GM23338 (cell line): Measurements from ENCODE around the gene PARVB. TPM values are rescaled to one million over a fixed set of nuclear protein-coding genes. Genes with fewer than 3 reads are reported as not detected.

Experiments used
- ATAC-seq: fragments of 200-7000 bp; cut with Tn5 transposase; 3 replicates; pipeline ENCODE4 v1.9.1; 2020
- DNase-seq: peaks from one replicate; pipeline ENCODE4 v3.0.0-alpha.2; 2015; ENCODE audit warnings: low spot score
- H2AFZ ChIP-seq: fragments of 200-600 bp; sonication (generic); 2 replicates; pipeline ENCODE4 v1.8.0; 2016; ENCODE audit warnings: antibody characterized with exemption, mild to moderate bottlenecking, moderate library complexity
- H3F3A ChIP-seq: fragments of 200-600 bp; sonication (generic); replicated peaks from 2 replicates; pipeline ENCODE4 v1.8.0; 2017; ENCODE audit warnings: antibody characterized with exemption, mixed run types, low read depth
- H3K27ac ChIP-seq: fragments of 200-600 bp; sonication (generic); 2 replicates; pipeline ENCODE4 v1.6.1; 2016; ENCODE audit warnings: low read depth
- H3K27me3 ChIP-seq: fragments of 200-600 bp; sonication (generic); 2 replicates; pipeline ENCODE4 v1.8.0; 2016; ENCODE audit warnings: mild to moderate bottlenecking, mixed run types, moderate library complexity; ENCODE audit not compliant: insufficient read depth
- H3K36me3 ChIP-seq: fragments of 200-600 bp; sonication (generic); 2 replicates; pipeline ENCODE4 v1.8.0; 2016; ENCODE audit warnings: mild to moderate bottlenecking; ENCODE audit not compliant: insufficient read depth
- H3K4me1 ChIP-seq: fragments of 200-600 bp; sonication (generic); 2 replicates; pipeline ENCODE4 v1.8.0; 2016; ENCODE audit warnings: mild to moderate bottlenecking, moderate library complexity; ENCODE audit not compliant: insufficient read depth
- H3K4me2 ChIP-seq: fragments of 200-600 bp; sonication (generic); 2 replicates; pipeline ENCODE4 v1.7.1; 2017; ENCODE audit warnings: mixed run types
- H3K4me3 ChIP-seq: fragments of 200-600 bp; sonication (generic); 2 replicates; pipeline ENCODE4 v1.6.1; 2016; ENCODE audit warnings: mixed run types
- H3K79me2 ChIP-seq: fragments of 200-600 bp; sonication (generic); replicated peaks from 2 replicates; pipeline ENCODE4 v1.8.0; 2017; ENCODE audit warnings: mild to moderate bottlenecking; ENCODE audit not compliant: insufficient read depth
- H3K9me2 ChIP-seq: fragments of 200-600 bp; sonication (generic); 2 replicates; pipeline ENCODE4 v1.8.0; 2017; ENCODE audit not compliant: insufficient read depth
- H4K20me1 ChIP-seq: fragments of 200-600 bp; sonication (generic); replicated peaks from 2 replicates; pipeline ENCODE4 v1.8.0; 2017; ENCODE audit warnings: mild to moderate bottlenecking; ENCODE audit not compliant: insufficient read depth
- H3K27ac Mint-ChIP-seq: 2 replicates; pipeline ENCODE4 v1.8.0; 2020; ENCODE audit warnings: inconsistent platforms, mild to moderate bottlenecking, moderate library complexity, mixed read lengths
- H3K27me3 Mint-ChIP-seq: 3 replicates; pipeline ENCODE4 v1.8.0; 2022; ENCODE audit warnings: low read depth, mild to moderate bottlenecking, moderate library complexity, mixed read lengths, inconsistent platforms; ENCODE audit not compliant: insufficient read depth, poor library complexity
- H3K36me3 Mint-ChIP-seq: 3 replicates; pipeline ENCODE4 v1.8.0; 2021; ENCODE audit warnings: low read depth, mild to moderate bottlenecking, inconsistent platforms, moderate library complexity, mixed read lengths
- H3K4me1 Mint-ChIP-seq: 3 replicates; pipeline ENCODE4 v1.8.0; 2020; ENCODE audit warnings: mild to moderate bottlenecking, inconsistent platforms, mixed read lengths
- H3K4me3 Mint-ChIP-seq: 3 replicates; pipeline ENCODE4 v1.8.0; 2021; ENCODE audit warnings: moderate library complexity, mild to moderate bottlenecking, inconsistent platforms, mixed read lengths
- H3K9me3 Mint-ChIP-seq: 3 replicates; pipeline ENCODE4 v1.8.0; 2020; ENCODE audit warnings: moderate library complexity, mild to moderate bottlenecking, inconsistent platforms, mixed read lengths
- CREB1 ChIP-seq: fragments of 250-450 bp; sonication (Bioruptor Pico); IDR thresholded peaks from 2 replicates; pipeline ENCODE4 v1.5.0; 2020; ENCODE audit warnings: low read depth, mild to moderate bottlenecking, moderate library complexity
- CTCF ChIP-seq, 2 experiments: fragments of 200-600 bp in 1 of 2; sonication (generic) in 1 of 2; conservative IDR thresholded peaks; 2 replicates each; pipeline versions ENCODE4 v1.5.1 to v1.6.1; 2016 to 2017; ENCODE audit warnings: antibody characterized with exemption in 2 of 2, low read depth in 2 of 2, mild to moderate bottlenecking in 2 of 2, moderate library complexity in 1 of 2
- ETS1 ChIP-seq: IDR thresholded peaks from 2 replicates; pipeline ENCODE4 v1.6.1; 2016; ENCODE audit warnings: antibody characterized with exemption
- EZH2 ChIP-seq: fragments of 200-600 bp; sonication (generic); IDR thresholded peaks from one replicate; pipeline ENCODE4 v1.8.0; 2017; ENCODE audit warnings: antibody characterized with exemption, mild to moderate bottlenecking, low read depth; ENCODE audit not compliant: unreplicated experiment
- EZH2phosphoT487 ChIP-seq: fragments of 200-600 bp; sonication (generic); IDR thresholded peaks from one replicate; pipeline ENCODE4 v1.8.1; 2018; ENCODE audit warnings: antibody characterized with exemption; ENCODE audit not compliant: unreplicated experiment
- JUNB ChIP-seq: IDR thresholded peaks from one replicate; pipeline ENCODE4 v1.6.1; 2016; ENCODE audit warnings: antibody characterized with exemption; ENCODE audit not compliant: unreplicated experiment
- NANOG ChIP-seq: IDR thresholded peaks from 2 replicates; pipeline ENCODE4 v1.6.1; 2016; ENCODE audit warnings: antibody characterized with exemption, borderline replicate concordance
- POLR2AphosphoS5 ChIP-seq: IDR thresholded peaks from 2 replicates; pipeline ENCODE4 v1.6.1; 2016; ENCODE audit warnings: antibody characterized with exemption, low read depth
- REST ChIP-seq: IDR thresholded peaks from one replicate; pipeline ENCODE4 v1.6.1; 2018; ENCODE audit warnings: antibody characterized with exemption; ENCODE audit not compliant: unreplicated experiment
- STAT1 ChIP-seq: IDR thresholded peaks from one replicate; pipeline ENCODE4 v1.6.1; 2016; ENCODE audit warnings: antibody characterized with exemption; ENCODE audit not compliant: unreplicated experiment
- ZNF114 ChIP-seq: fragments of 250-450 bp; sonication (Bioruptor Pico); IDR thresholded peaks from 2 replicates; pipeline ENCODE4 v1.5.0; 2020; ENCODE audit warnings: mild to moderate bottlenecking, moderate library complexity
- ZNF331 ChIP-seq: fragments of 250-450 bp; sonication (Bioruptor Pico); IDR thresholded peaks from 2 replicates; pipeline ENCODE4 v1.5.0; 2020; ENCODE audit warnings: low read depth, mild to moderate bottlenecking, moderate library complexity
- ZNF462 ChIP-seq: fragments of 250-450 bp; sonication (Bioruptor Pico); IDR thresholded peaks from 2 replicates; pipeline ENCODE4 v1.5.0; 2020; ENCODE audit warnings: mild to moderate bottlenecking, moderate library complexity
- polyA plus RNA-seq: library from polyadenylated mRNA; unstranded; fragments of >200 nt; fragmentation: Nextera tagmentation; extraction: Ambion mirVana; gene quantifications from 2 replicates; pipeline ENCODE4 v1.2.1, GENCODE V29; 2016
- total RNA-seq: library from RNA; depleted of rRNA; stranded (reverse); fragments of >200 nt; shearing (Covaris generic); gene quantifications from 2 replicates; pipeline ENCODE4 v1.2.3, GENCODE V29; 2014

The PARVB gene
- total and polyA plus RNA-seq, 2 experiments from 2014 or later: 4.3 to 7.7 TPM

- H3K4me1 ChIP-seq: no peaks in the 10 kb centered on the region
- Mint-ChIP-seq H3K27me3 (peaks cover 11% of the 10 kb centered on the region), H3K4me3 (no peak overlapping the region), H3K36me3 (no peaks in the 10 kb centered on the region), H3K27ac (no peak overlapping the region), H3K9me3 (peaks cover 4% of the 10 kb centered on the region; the same call in 1 of the 3 replicates), H3K4me1 (peaks cover 2% of the 10 kb centered on the region; the same call in 1 of the 3 replicates)
- no peak overlapping the region for H3K4me3 ChIP-seq
- H3K9me2 ChIP-seq: no peaks in the 10 kb centered on the region
- no peaks in the 10 kb centered on the region for H3F3A ChIP-seq
- DNase-seq (no peak), ATAC-seq (no peak)
- TF ChIP-seq POLR2AphosphoS5 (no peak), JUNB (no peak), STAT1 (no peak), ZNF331 (CRISPR knock-in tag) (no peak), ETS1 (no peak), CTCF (conservative IDR thresholded peaks at IDR 0.05; ENCODE audit: low read depth in 2 of 2) (no peak), NANOG (no peak), ZNF462 (no peak), CREB1 (no peak), EZH2phosphoT487 (no peak), ZNF114 (CRISPR knock-in tag) (no peak), REST (no peak), EZH2 (no peak)
- H3K4me2 ChIP-seq: no peak overlapping the region
- H3K36me3 ChIP-seq: no peaks in the 10 kb centered on the region
- H3K27me3 ChIP-seq: no peaks in the 10 kb centered on the region
- no peak overlapping the region for H3K27ac ChIP-seq
- H4K20me1 ChIP-seq: no peaks in the 10 kb centered on the region
- H2AFZ ChIP-seq: no peak overlapping the region
- H3K79me2 ChIP-seq: no peaks in the 10 kb centered on the region
Observed at GRCh38 chr22:44191036-44191454, 166.9 kb downstream of the PARVB start.
